HepG2 (cell line): ENCODE data around the gene CDT1. TPM values are rescaled to one million over a fixed set of nuclear protein-coding genes. Genes with fewer than 3 reads are reported as not detected.

Experiments
- BRD4 ChIP-seq: sonication (generic); formaldehyde crosslinking; IDR thresholded peaks from 2 replicates; pipeline ENCODE4 v1.4.0; 2020; ENCODE audit warnings: missing genetic modification reagents
- CENPX ChIP-seq: sonication (generic); formaldehyde crosslinking; IDR thresholded peaks from 2 replicates; pipeline ENCODE4 v1.9.0; 2021; ENCODE audit warnings: mild to moderate bottlenecking, missing genetic modification reagents, moderate library complexity
- CSRNP2 ChIP-seq: sonication (generic); formaldehyde crosslinking; conservative IDR thresholded peaks from 2 replicates; pipeline ENCODE4 v1.8.0; 2022; ENCODE audit warnings: low read depth, missing genetic modification reagents
- HOMEZ ChIP-seq: IDR thresholded peaks from 2 replicates; pipeline ENCODE4 v1.6.1; 2016; ENCODE audit warnings: low read depth
- KLF13 ChIP-seq: sonication (generic); formaldehyde crosslinking; IDR thresholded peaks from 2 replicates; pipeline ENCODE4 v1.4.0; 2020; ENCODE audit warnings: mild to moderate bottlenecking, missing genetic modification reagents
- MBD4 ChIP-seq: IDR thresholded peaks from 2 replicates; pipeline ENCODE4 v1.6.1; 2012; ENCODE audit warnings: low read length, inconsistent platforms, borderline replicate concordance
- MED13 ChIP-seq: sonication (generic); formaldehyde crosslinking; IDR thresholded peaks from 2 replicates; pipeline ENCODE4 v1.5.0; 2020; ENCODE audit warnings: missing genetic modification reagents
- MYNN ChIP-seq: sonication (generic); formaldehyde crosslinking; IDR thresholded peaks from 2 replicates; pipeline ENCODE4 v1.4.0; 2020; ENCODE audit warnings: mild to moderate bottlenecking, low read depth, missing genetic modification reagents
- RFXANK ChIP-seq: IDR thresholded peaks from 2 replicates; pipeline ENCODE4 v1.6.1; 2016
- RXRB ChIP-seq: IDR thresholded peaks from 2 replicates; pipeline ENCODE4 v1.6.1; 2016; ENCODE audit warnings: borderline replicate concordance, missing genetic modification reagents, missing compliant biosample characterization
- SALL2 ChIP-seq: sonication (generic); formaldehyde crosslinking; IDR thresholded peaks from 2 replicates; pipeline ENCODE4 v1.8.1; 2023; ENCODE audit warnings: mild to moderate bottlenecking, missing genetic modification reagents, inconsistent platforms
- SMAD9 ChIP-seq: sonication (generic); formaldehyde crosslinking; IDR thresholded peaks from 2 replicates; pipeline ENCODE4 v1.5.1; 2020; ENCODE audit warnings: mild to moderate bottlenecking, missing genetic modification reagents
- SRSF1 ChIP-seq: fragments of 200-400 bp; formaldehyde crosslinking; optimal IDR thresholded peaks from 2 replicates; pipeline ENCODE3; 2017; ENCODE audit warnings: mild to moderate bottlenecking, low read depth, low read length, moderate library complexity
- XRCC5 ChIP-seq: fragments of 200-400 bp; formaldehyde crosslinking; optimal IDR thresholded peaks from 2 replicates; pipeline ENCODE3; 2017; ENCODE audit warnings: mild to moderate bottlenecking, low read length
- ZBTB8A ChIP-seq: sonication (generic); formaldehyde crosslinking; IDR thresholded peaks from 2 replicates; pipeline ENCODE4 v1.4.0; 2020; ENCODE audit warnings: mild to moderate bottlenecking, low read depth, missing genetic modification reagents, borderline replicate concordance
- ZFP36L2 ChIP-seq: sonication (generic); formaldehyde crosslinking; IDR thresholded peaks from 2 replicates; pipeline ENCODE4 v1.4.0; 2020; ENCODE audit warnings: missing genetic modification reagents
- ZFP90 ChIP-seq: sonication (generic); formaldehyde crosslinking; IDR thresholded peaks from 2 replicates; pipeline ENCODE4 v1.8.0; 2022; ENCODE audit warnings: missing genetic modification reagents, mild to moderate bottlenecking, inconsistent platforms, borderline replicate concordance
- ZMYM3 ChIP-seq: sonication (generic); formaldehyde crosslinking; IDR thresholded peaks from 2 replicates; pipeline ENCODE4 v1.5.1; 2020; ENCODE audit warnings: mild to moderate bottlenecking, missing genetic modification reagents
- ZNF143 ChIP-seq: sonication (generic); formaldehyde crosslinking; IDR thresholded peaks from 2 replicates; pipeline ENCODE4 v1.4.0; 2020; ENCODE audit warnings: missing genetic modification reagents
- ZNF326 ChIP-seq: sonication (generic); formaldehyde crosslinking; IDR thresholded peaks from 2 replicates; pipeline ENCODE4 v1.4.0; 2020; ENCODE audit warnings: missing genetic modification reagents, borderline replicate concordance
- ZNF335 ChIP-seq: sonication (generic); formaldehyde crosslinking; IDR thresholded peaks from 2 replicates; pipeline ENCODE4 v1.4.0; 2020; ENCODE audit warnings: missing genetic modification reagents
- ZNF484 ChIP-seq: sonication (generic); formaldehyde crosslinking; IDR thresholded peaks from 2 replicates; pipeline ENCODE4 v1.5.1; 2020; ENCODE audit warnings: mild to moderate bottlenecking, low read depth, missing genetic modification reagents, borderline replicate concordance
- ZNF597 ChIP-seq: sonication (generic); formaldehyde crosslinking; IDR thresholded peaks from 2 replicates; pipeline ENCODE4 v1.5.0; 2020; ENCODE audit warnings: missing genetic modification reagents
- ZNF615 ChIP-seq: sonication (generic); formaldehyde crosslinking; IDR thresholded peaks from 2 replicates; pipeline ENCODE4 v1.5.0; 2020; ENCODE audit warnings: mild to moderate bottlenecking, missing genetic modification reagents, borderline replicate concordance
- ZNF644 ChIP-seq: IDR thresholded peaks from 2 replicates; pipeline ENCODE4 v1.6.1; 2016; ENCODE audit warnings: low read depth
- ZNF768 ChIP-seq: sonication (generic); formaldehyde crosslinking; IDR thresholded peaks from 2 replicates; pipeline ENCODE4 v1.4.0; 2020; ENCODE audit warnings: missing genetic modification reagents
- ZZZ3 ChIP-seq: sonication (generic); formaldehyde crosslinking; IDR thresholded peaks from 2 replicates; pipeline ENCODE4 v1.4.0; 2020; ENCODE audit warnings: missing genetic modification reagents, mild to moderate bottlenecking, borderline replicate concordance
- polyA plus RNA-seq, 8 experiments: library from polyadenylated mRNA; depleted of rRNA in 3 of 8; stranded (reverse) in 7 of 8; unstranded in 1 of 8; fragments of >200 nt; fragmentation: Illumina TruSeq in 4 of 8; extraction: Trizol in 4 of 8; gene quantifications; 2 replicates each; pipeline versions ENCODE4 v1.2.1 to v1.2.3, GENCODE V29; 2011 to 2016; ENCODE audit warnings: low read depth in 4 of 8, missing spikeins in 1 of 8, mixed read lengths in 1 of 8; ENCODE audit not compliant: insufficient read depth in 1 of 8
- total RNA-seq, 5 experiments: library from RNA; depleted of rRNA; stranded (reverse); fragments of >200 nt; fragmentation: Illumina TruSeq; extraction: Trizol; gene quantifications; 2 replicates each; pipeline ENCODE4 v1.2.3, GENCODE V29; 2016; ENCODE audit warnings: low read depth in 1 of 5
- TF ChIP-seq, protein P1 (sequence below): sonication (generic); formaldehyde crosslinking; IDR thresholded peaks from 2 replicates; pipeline ENCODE4 v1.5.1; 2020; ENCODE audit warnings: mild to moderate bottlenecking, missing genetic modification reagents, borderline replicate concordance

Gene CDT1
- total and polyA plus RNA-seq, 2 of the 13 experiments (the other 11 are each of a cell fraction or from before 2014, with no cell fraction given) = 23.1 to 23.8 TPM

GRCh38 chr16:88763502-88764053 lies 40.0 kb upstream of the CDT1 start (continued):
- TF ChIP-seq CSRNP2 (CRISPR knock-in tag) = no peak
- peak; percentile 4 for TF ChIP-seq SRSF1
- TF ChIP-seq ZNF484 (CRISPR knock-in tag) = no peak
- TF ChIP-seq MBD4 = no peak
- TF ChIP-seq ZNF768 (CRISPR knock-in tag) = peak; percentile 30; the same call in 1 of the 2 replicates
- TF ChIP-seq ZFP36L2 (CRISPR knock-in tag) = no peak
- no peak for TF ChIP-seq CENPX (CRISPR knock-in tag)
- TF ChIP-seq KLF13 = no peak
- TF ChIP-seq ZNF326 (CRISPR knock-in tag) = no peak
- TF ChIP-seq ZNF335 (CRISPR knock-in tag) = no peak
- TF ChIP-seq ZZZ3 (CRISPR knock-in tag) = no peak
- no peak for TF ChIP-seq BRD4 (CRISPR knock-in tag)
- no peak for TF ChIP-seq SMAD9
- TF ChIP-seq ZBTB8A (CRISPR knock-in tag) = no peak
- peak; percentile 44; the same call in 1 of the 2 replicates for TF ChIP-seq ZFP90 (CRISPR knock-in tag)
- TF ChIP-seq MED13 (CRISPR knock-in tag) = no peak
- no peak for TF ChIP-seq MYNN
- TF ChIP-seq, protein P1, sequence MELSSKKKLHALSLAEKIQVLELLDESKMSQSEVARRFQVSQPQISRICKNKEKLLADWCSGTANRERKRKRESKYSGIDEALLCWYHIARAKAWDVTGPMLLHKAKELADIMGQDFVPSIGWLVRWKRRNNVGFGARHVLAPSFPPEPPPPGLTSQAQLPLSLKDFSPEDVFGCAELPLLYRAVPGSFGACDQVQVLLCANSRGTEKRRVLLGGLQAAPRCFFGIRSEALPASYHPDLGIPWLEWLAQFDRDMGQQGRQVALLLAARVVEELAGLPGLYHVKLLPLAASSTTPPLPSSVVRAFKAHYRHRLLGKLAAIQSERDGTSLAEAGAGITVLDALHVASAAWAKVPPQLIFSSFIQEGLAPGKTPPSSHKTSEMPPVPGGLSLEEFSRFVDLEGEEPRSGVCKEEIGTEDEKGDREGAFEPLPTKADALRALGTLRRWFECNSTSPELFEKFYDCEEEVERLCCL (CRISPR knock-in tag) = no peak
- TF ChIP-seq SALL2 (CRISPR knock-in tag) = no peak
- no peak for TF ChIP-seq ZNF644 (CRISPR knock-in tag)
- TF ChIP-seq ZNF597 (CRISPR knock-in tag) = no peak
- peak; percentile 75 for TF ChIP-seq ZMYM3 (CRISPR knock-in tag)
- peak; percentile 16; the same call in 1 of the 2 replicates for TF ChIP-seq ZNF143 (CRISPR knock-in tag)
- peak; percentile 96 for TF ChIP-seq XRCC5
- TF ChIP-seq ZNF615 (CRISPR knock-in tag) = no peak
- TF ChIP-seq HOMEZ (CRISPR knock-in tag) = peak; percentile 77
- TF ChIP-seq RXRB (CRISPR knock-in tag) = peak; percentile 95
- 0 out of 2 replicates have a peak, but pooled peaks have one; percentile 84 for TF ChIP-seq RFXANK (CRISPR knock-in tag)
